Tibial nerve (tissue), 4 donors: ENCODE measurements around the gene PPIF. TPM values are rescaled to one million over a fixed set of nuclear protein-coding genes. Genes with fewer than 3 reads are reported as not detected.

Experiments
- DNase-seq, 2 donors: peaks; one replicate each; pipeline ENCODE4 v3.0.0-alpha.2; 2019; ENCODE audit warnings: low spot score in 2 of 2
- H3K27ac ChIP-seq, 4 donors: fragments of 200-600 bp; sonication (generic) in 3 of 4; one replicate each; pipeline ENCODE4 v1.5.1; 2017 to 2019; ENCODE audit warnings: mild to moderate bottlenecking in 1 of 4
- H3K27me3 ChIP-seq, 2 donors: fragments of 200-600 bp; sonication (generic) in 1 of 2; one replicate each; pipeline versions ENCODE4 v1.5.1 to v1.6.0; 2017 to 2019
- H3K36me3 ChIP-seq, 3 donors: fragments of 200-600 bp; sonication (generic); one replicate each; pipeline ENCODE4 v1.5.1; 2018 to 2019
- H3K4me1 ChIP-seq, 4 donors: fragments of 200-600 bp; sonication (generic) in 3 of 4; one replicate each; pipeline ENCODE4 v1.5.1; 2017 to 2019
- H3K4me3 ChIP-seq, 4 donors: fragments of 200-600 bp; sonication (generic) in 3 of 4; one replicate each; pipeline ENCODE4 v1.5.1; 2017 to 2019; ENCODE audit warnings: mild to moderate bottlenecking in 1 of 4, moderate library complexity in 1 of 4
- H3K9me3 ChIP-seq, 4 donors: fragments of 200-600 bp; sonication (generic) in 3 of 4; one replicate each; pipeline ENCODE4 v1.5.1; 2017 to 2019
- EP300 ChIP-seq, 2 donors: sonication (generic); formaldehyde crosslinking; IDR thresholded peaks; one replicate each; pipeline ENCODE4 v1.6.1; 2017; ENCODE audit warnings: antibody characterized with exemption in 2 of 2, mild to moderate bottlenecking in 1 of 2
- POLR2A ChIP-seq, 2 donors: fragments of 450-650 bp; IDR thresholded peaks; one replicate each; pipeline ENCODE4 v1.6.1; 2017; ENCODE audit warnings: antibody characterized with exemption in 2 of 2, mild to moderate bottlenecking in 2 of 2, moderate library complexity in 2 of 2
- WGBS, 2 donors: methylation state at CpG; one replicate each; pipeline ENCODE4 v1.1.5; 2018; 5-methylcytosine and 5-hydroxymethylcytosine counted together
- total RNA-seq, 4 donors: library from RNA; depleted of rRNA; stranded (reverse); fragments of >200 nt; gene quantifications; one replicate each; pipeline ENCODE4 v1.1.0, GENCODE V29; 2016
- TF ChIP-seq, protein P1 (sequence below), 5 experiments: fragments of 200-600 bp in 3 of 5; fragments of 450-650 bp in 2 of 5; sonication (generic) in 3 of 5; IDR thresholded peaks; one replicate each; pipeline ENCODE4 v1.5.1; 2016 to 2019; ENCODE audit warnings: antibody characterized with exemption in 5 of 5, mild to moderate bottlenecking in 3 of 5, moderate library complexity in 2 of 5

Gene PPIF
- total RNA-seq, 4 donors from 2014 or later: 16.6 to 36.0 (median 20.6) TPM

DNA sequence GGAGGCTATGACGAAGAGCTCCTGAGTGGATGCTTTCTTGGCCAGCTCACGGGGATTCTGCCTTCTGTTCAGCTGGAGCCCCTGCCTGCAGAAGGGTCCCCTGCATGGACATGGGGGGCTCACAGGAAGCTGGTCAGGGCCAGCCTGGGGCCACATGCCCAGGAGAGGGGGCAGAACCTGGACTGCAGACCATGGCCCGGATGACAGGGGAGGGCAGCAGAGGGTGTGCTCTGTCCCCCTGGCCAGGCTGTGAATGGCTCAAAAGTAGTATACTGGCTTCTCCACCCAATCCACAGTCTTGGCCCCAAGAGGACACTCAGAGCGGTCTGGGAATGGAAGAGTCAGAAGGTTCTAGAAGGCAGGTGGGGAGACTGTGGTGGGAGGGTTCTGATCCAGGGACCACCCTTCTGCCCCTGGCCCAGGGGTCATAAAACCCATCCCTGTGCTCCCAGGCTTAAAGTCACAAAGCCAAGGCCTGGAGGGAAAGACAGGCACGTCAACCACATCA, 40.3 kb downstream of the PPIF start:
- WGBS, 2 donors: 51 to 67% methylated on average over 5 of the region's 5 CpGs
- TF ChIP-seq, protein P1, sequence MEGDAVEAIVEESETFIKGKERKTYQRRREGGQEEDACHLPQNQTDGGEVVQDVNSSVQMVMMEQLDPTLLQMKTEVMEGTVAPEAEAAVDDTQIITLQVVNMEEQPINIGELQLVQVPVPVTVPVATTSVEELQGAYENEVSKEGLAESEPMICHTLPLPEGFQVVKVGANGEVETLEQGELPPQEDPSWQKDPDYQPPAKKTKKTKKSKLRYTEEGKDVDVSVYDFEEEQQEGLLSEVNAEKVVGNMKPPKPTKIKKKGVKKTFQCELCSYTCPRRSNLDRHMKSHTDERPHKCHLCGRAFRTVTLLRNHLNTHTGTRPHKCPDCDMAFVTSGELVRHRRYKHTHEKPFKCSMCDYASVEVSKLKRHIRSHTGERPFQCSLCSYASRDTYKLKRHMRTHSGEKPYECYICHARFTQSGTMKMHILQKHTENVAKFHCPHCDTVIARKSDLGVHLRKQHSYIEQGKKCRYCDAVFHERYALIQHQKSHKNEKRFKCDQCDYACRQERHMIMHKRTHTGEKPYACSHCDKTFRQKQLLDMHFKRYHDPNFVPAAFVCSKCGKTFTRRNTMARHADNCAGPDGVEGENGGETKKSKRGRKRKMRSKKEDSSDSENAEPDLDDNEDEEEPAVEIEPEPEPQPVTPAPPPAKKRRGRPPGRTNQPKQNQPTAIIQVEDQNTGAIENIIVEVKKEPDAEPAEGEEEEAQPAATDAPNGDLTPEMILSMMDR (IDR thresholded peaks at IDR 0.05): no peak
- no peak for TF ChIP-seq POLR2A (IDR thresholded peaks at IDR 0.05)
- no peak overlapping the region for H3K4me3 ChIP-seq
- H3K4me1 ChIP-seq: peaks cover 3 to 54% (median 22%) of the 10 kb centered on the region in 4 donors
- H3K27ac ChIP-seq: peak overlapping the region in 2 of 4 donors; percentile 37 to 84
- no peaks in the 10 kb centered on the region for H3K9me3 ChIP-seq
- peaks cover 0 to 79% (median 0%) of the 10 kb centered on the region in 3 donors for H3K36me3 ChIP-seq
- DNase-seq: peak in 1 of 2 donors; percentile 4
- H3K27me3 ChIP-seq: no peaks in the 10 kb centered on the region

GRCh38 chr10:79387974-79388850, 40.9 kb downstream of the PPIF start:
- no peaks in the 10 kb centered on the region for H3K9me3 ChIP-seq
- TF ChIP-seq POLR2A (IDR thresholded peaks at IDR 0.05) (no peak), EP300 (IDR thresholded peaks at IDR 0.05) (no peak)
- TF ChIP-seq, protein P1 (IDR thresholded peaks at IDR 0.05): no peak
- H3K4me3 ChIP-seq: no peak overlapping the region
- H3K4me1 ChIP-seq: peaks cover 3 to 49% (median 16%) of the 10 kb centered on the region in 4 donors
- H3K36me3 ChIP-seq: peaks cover 0 to 84% (median 0%) of the 10 kb centered on the region in 3 donors
- peak overlapping the region in 2 of 4 donors; percentile 58 to 84 for H3K27ac ChIP-seq
- 47 to 71% methylated on average over 6 to 9 of the region's 11 CpGs for WGBS, 2 donors
- DNase-seq: no peak
- H3K27me3 ChIP-seq: no peaks in the 10 kb centered on the region

DNA sequence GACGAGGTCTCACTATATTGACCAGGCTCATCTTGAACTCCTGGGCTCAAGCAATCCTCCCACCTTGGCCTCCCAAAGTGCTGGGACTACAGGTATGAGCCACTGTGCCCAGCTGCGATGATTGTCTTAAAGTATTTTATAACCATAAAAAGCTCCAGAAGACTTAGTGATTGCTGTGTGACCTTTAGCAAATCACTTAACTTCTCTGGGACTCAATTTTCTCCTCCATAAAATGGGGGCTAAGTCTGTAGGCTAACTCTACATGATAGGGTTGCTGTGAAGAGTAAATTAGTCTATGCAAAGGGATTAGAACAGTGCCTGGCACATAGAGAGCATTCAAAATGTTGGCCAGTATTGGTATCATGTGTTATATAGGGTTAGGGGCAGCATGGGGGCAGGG, 42.8 kb downstream of the PPIF start:
- no peak overlapping the region for H3K4me3 ChIP-seq
- 97 to 100% methylated on average over 2 of the region's 2 CpGs for WGBS, 2 donors
- peaks cover 0 to 83% (median 0%) of the 10 kb centered on the region in 3 donors for H3K36me3 ChIP-seq
- H3K27me3 ChIP-seq: no peaks in the 10 kb centered on the region
- DNase-seq: no peak
- no peaks in the 10 kb centered on the region for H3K9me3 ChIP-seq
- H3K4me1 ChIP-seq: peaks cover 0 to 59% (median 13%) of the 10 kb centered on the region in 4 donors
- H3K27ac ChIP-seq: peak overlapping the region in 1 of 4 donors; percentile 84
- no peak for TF ChIP-seq POLR2A (IDR thresholded peaks at IDR 0.05)
- TF ChIP-seq, protein P1 (IDR thresholded peaks at IDR 0.05): no peak
- TF ChIP-seq EP300 (IDR thresholded peaks at IDR 0.05): no peak

DNA sequence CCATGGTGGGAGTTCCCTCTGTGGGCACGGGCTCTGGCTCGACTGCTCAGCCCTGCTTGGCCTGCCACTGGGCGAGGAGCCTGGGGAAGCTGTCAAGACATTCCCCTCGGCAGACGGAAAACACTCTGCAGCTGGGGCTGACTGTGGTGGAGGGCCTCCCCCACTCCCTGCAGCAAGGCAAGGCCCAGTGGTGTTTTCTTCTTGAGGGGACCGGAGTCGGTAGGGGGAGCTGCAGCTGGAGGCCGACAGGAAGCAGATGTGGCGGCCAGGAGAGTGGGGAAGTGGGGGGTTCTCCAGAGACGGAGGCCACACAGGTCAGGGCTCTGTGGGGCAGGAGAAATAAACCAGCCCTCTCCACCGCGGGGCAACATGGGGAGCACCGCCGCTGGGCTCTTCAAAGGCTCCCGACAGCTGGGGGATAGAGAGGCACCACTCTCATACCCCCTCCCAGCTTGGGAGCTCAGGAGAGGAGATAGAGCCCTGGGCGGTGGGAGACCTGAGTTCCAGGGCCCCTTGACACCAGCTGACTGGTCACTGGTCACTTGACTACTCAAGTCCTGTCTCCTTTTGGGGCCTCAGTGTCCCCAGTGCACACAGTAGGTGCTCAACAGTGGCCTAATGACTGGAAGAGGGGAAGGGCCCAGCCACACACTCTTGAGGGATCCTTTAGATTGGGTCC, 43.4 kb downstream of the PPIF start:
- H3K36me3 ChIP-seq: peaks cover 0 to 78% (median 0%) of the 10 kb centered on the region in 3 donors
- H3K27ac ChIP-seq: peak overlapping the region in 3 of 4 donors; percentile 27 to 84 (median 47)
- no peak overlapping the region for H3K4me3 ChIP-seq
- 42 to 46% methylated on average over 16 of the region's 16 CpGs for WGBS, 2 donors
- H3K27me3 ChIP-seq: no peaks in the 10 kb centered on the region
- peaks cover 0 to 61% (median 13%) of the 10 kb centered on the region in 4 donors for H3K4me1 ChIP-seq
- TF ChIP-seq, protein P1 (IDR thresholded peaks at IDR 0.05): peak in 3 of 5 experiments; percentile 14 to 38 (median 25)
- TF ChIP-seq EP300 (IDR thresholded peaks at IDR 0.05): no peak
- DNase-seq: no peak
- H3K9me3 ChIP-seq: no peaks in the 10 kb centered on the region
